Mesenchymal stem cell (in vitro differentiated cells and primary cell): Measurements from ENCODE around the gene CMTM3.

Experiments
- DNase-seq: peaks from one replicate; pipeline ENCODE4 v3.0.0-alpha.2; 2013
- H2AFZ ChIP-seq: one replicate; pipeline ENCODE4 v1.6.1; 2013; ENCODE audit warnings: low read depth, mild to moderate bottlenecking, control low read depth, inconsistent platforms, low read length, moderate library complexity
- H2AK5ac ChIP-seq: 2 replicates; pipeline ENCODE4 v1.6.1; 2013; ENCODE audit warnings: low read length, moderate library complexity, mild to moderate bottlenecking, inconsistent platforms; ENCODE audit not compliant: severe bottlenecking
- H2BK120ac ChIP-seq: one replicate; pipeline ENCODE4 v1.6.1; 2013; ENCODE audit warnings: low read depth, mild to moderate bottlenecking, inconsistent platforms, low read length, moderate library complexity
- H2BK12ac ChIP-seq, 2 experiments: one replicate each; pipeline ENCODE4 v1.6.1; 2013; ENCODE audit warnings: inconsistent platforms in 2 of 2, low read length in 2 of 2, mild to moderate bottlenecking in 2 of 2, moderate library complexity in 2 of 2, control low read depth in 1 of 2
- H2BK15ac ChIP-seq: one replicate; pipeline ENCODE4 v1.6.1; 2013; ENCODE audit warnings: mild to moderate bottlenecking, low read depth, inconsistent platforms; ENCODE audit not compliant: poor library complexity, severe bottlenecking
- H2BK5ac ChIP-seq: 2 replicates; pipeline ENCODE4 v1.6.1; 2013; ENCODE audit warnings: low read depth, mild to moderate bottlenecking, low read length, control low read depth, inconsistent platforms; ENCODE audit not compliant: poor library complexity, severe bottlenecking
- H3K14ac ChIP-seq, 2 experiments: one replicate each; pipeline ENCODE4 v1.6.1; 2013; ENCODE audit warnings: inconsistent platforms in 2 of 2, low read length in 2 of 2, control low read depth in 1 of 2, mild to moderate bottlenecking in 1 of 2, moderate library complexity in 1 of 2
- H3K18ac ChIP-seq, 2 experiments: one replicate each; pipeline ENCODE4 v1.6.1; 2013; ENCODE audit warnings: inconsistent platforms in 2 of 2, low read length in 2 of 2, control low read depth in 1 of 2, low read depth in 1 of 2, mild to moderate bottlenecking in 1 of 2
- H3K23ac ChIP-seq, 2 experiments: one replicate each; pipeline ENCODE4 v1.6.1; 2013; ENCODE audit warnings: inconsistent platforms in 2 of 2, low read length in 2 of 2, mild to moderate bottlenecking in 2 of 2, moderate library complexity in 2 of 2, control low read depth in 1 of 2
- H3K27ac ChIP-seq: 2 replicates; pipeline ENCODE4 v1.5.1; 2013; ENCODE audit warnings: mild to moderate bottlenecking, moderate library complexity, low read length, control low read depth, inconsistent platforms; ENCODE audit not compliant: poor library complexity, severe bottlenecking
- H3K27me3 ChIP-seq, 2 experiments: 2 replicates each; pipeline versions ENCODE4 v1.6.1 to v1.7.0; 2013; ENCODE audit warnings: low read length in 2 of 2, mild to moderate bottlenecking in 2 of 2, moderate library complexity in 2 of 2, control low read depth in 1 of 2, inconsistent platforms in 1 of 2; ENCODE audit not compliant: control insufficient read depth in 1 of 2, insufficient read depth in 1 of 2
- H3K36me3 ChIP-seq, 2 experiments: 2 replicates each; pipeline versions ENCODE4 v1.6.1 to v1.7.0; 2013; ENCODE audit warnings: low read length in 2 of 2, control low read depth in 1 of 2, inconsistent platforms in 1 of 2, low read depth in 1 of 2, mild to moderate bottlenecking in 1 of 2; ENCODE audit not compliant: insufficient read depth in 2 of 2, control insufficient read depth in 1 of 2
- H3K4ac ChIP-seq, 2 experiments: one replicate each; pipeline ENCODE4 v1.6.1; 2013; ENCODE audit warnings: inconsistent platforms in 2 of 2, low read length in 2 of 2, mild to moderate bottlenecking in 2 of 2, moderate library complexity in 2 of 2, control low read depth in 1 of 2, low read depth in 1 of 2
- H3K4me1 ChIP-seq: 2 replicates; pipeline ENCODE4 v1.6.1; 2013; ENCODE audit warnings: low read depth, low read length, control low read depth; ENCODE audit not compliant: control insufficient read depth, insufficient read depth
- H3K4me2 ChIP-seq: 2 replicates; pipeline ENCODE4 v1.6.1; 2013; ENCODE audit warnings: low read length, mild to moderate bottlenecking, inconsistent platforms; ENCODE audit not compliant: poor library complexity, severe bottlenecking
- H3K4me3 ChIP-seq, 2 experiments: 2 replicates each; pipeline versions ENCODE4 v1.5.1 to v1.7.0; 2013; ENCODE audit warnings: low read length in 2 of 2, mild to moderate bottlenecking in 2 of 2, control low read depth in 1 of 2, low read depth in 1 of 2; ENCODE audit not compliant: insufficient read depth in 1 of 2
- H3K79me1 ChIP-seq: replicated peaks from 2 replicates; pipeline ENCODE4 v1.6.1; 2013; ENCODE audit warnings: mild to moderate bottlenecking, control low read depth, low read length, inconsistent platforms; ENCODE audit not compliant: poor library complexity, severe bottlenecking
- H3K9ac ChIP-seq: 2 replicates; pipeline ENCODE4 v1.7.0; 2013; ENCODE audit warnings: mild to moderate bottlenecking, low read length, moderate library complexity
- H3K9me3 ChIP-seq: 2 replicates; pipeline ENCODE4 v1.7.0; 2013; ENCODE audit warnings: mild to moderate bottlenecking, low read length; ENCODE audit not compliant: control insufficient read depth
- H4K8ac ChIP-seq: one replicate; pipeline ENCODE4 v1.6.1; 2013; ENCODE audit warnings: inconsistent platforms, mild to moderate bottlenecking, low read length, moderate library complexity
- H4K91ac ChIP-seq: one replicate; pipeline ENCODE4 v1.6.1; 2013; ENCODE audit warnings: mild to moderate bottlenecking, low read length, inconsistent platforms
- WGBS: methylation state at CpG from one replicate; pipeline ENCODE4 v1.1.7; 2013; ENCODE audit warnings: mixed read lengths; 5-methylcytosine and 5-hydroxymethylcytosine counted together

Gene CMTM3

DNA sequence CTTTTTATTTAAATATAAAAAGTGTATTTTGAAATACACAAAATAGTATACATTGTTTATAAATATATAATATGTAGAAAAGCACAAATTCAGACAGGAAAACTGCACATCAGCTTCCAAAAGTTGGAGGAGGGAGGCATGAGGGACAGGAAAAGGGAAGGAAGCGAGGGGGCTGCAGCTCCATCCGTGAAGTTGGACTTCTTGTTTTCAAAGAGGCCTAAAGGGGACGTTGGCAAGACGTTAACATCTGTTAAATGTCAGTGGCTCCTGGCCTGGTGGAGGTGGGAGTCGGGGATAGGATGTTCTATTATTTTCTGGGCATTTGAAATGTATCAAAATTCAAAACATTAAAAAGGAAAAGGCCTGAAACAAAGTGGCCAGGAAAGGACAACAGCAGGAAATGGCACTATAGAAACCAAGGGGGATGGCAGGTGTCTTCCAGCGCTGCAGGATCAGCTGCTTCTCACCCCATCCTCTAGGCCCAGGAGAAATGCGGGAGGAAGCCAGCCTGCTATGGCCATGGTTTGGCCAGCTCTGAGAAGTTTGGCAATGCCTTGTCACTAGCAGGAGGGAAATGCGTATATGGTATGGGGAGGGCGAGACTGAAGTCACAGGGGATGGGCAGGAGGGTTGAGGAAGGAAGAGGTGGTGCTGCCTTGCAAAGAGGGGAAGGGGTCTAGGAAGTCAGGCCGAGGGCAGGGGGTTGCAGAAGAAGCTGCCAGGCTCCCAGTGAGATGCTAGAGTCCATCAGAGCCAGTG, 18.8 kb upstream of the CMTM3 start:
- Histone ChIP-seq H3K4me2 (no peak overlapping the region), H3K4ac (peak overlapping the region in 1 of 2 experiments; percentile 13), H3K9ac (no peak overlapping the region), H3K18ac (no peak overlapping the region), H3K79me1 (no peaks in the 10 kb centered on the region), H3K27ac (no peak overlapping the region), H3K27me3 (no peaks in the 10 kb centered on the region), H2BK5ac (no peak overlapping the region), H3K4me3 (no peak overlapping the region), H2BK12ac (no peak overlapping the region), H2BK15ac (no peak overlapping the region), H4K8ac (no peak overlapping the region), H2BK120ac (no peak overlapping the region), H3K23ac (no peak overlapping the region), H3K36me3 (no peaks in the 10 kb centered on the region), H4K91ac (no peak overlapping the region), H3K9me3 (no peaks in the 10 kb centered on the region), H2AFZ (no peak overlapping the region), H3K14ac (no peak overlapping the region), H2AK5ac (no peak overlapping the region), H3K4me1 (peaks cover 10% of the 10 kb centered on the region)
- DNase-seq: no peak
- WGBS: 79% methylated on average over 10 of the region's 10 CpGs

GRCh38 chr16:66587881-66588600, 16.5 kb upstream of the CMTM3 start:
- H3K9me3 ChIP-seq: no peaks in the 10 kb centered on the region
- H3K14ac ChIP-seq: no peak overlapping the region
- H3K36me3 ChIP-seq: no peaks in the 10 kb centered on the region
- no peak overlapping the region for H2BK12ac ChIP-seq
- no peak overlapping the region for H3K27ac ChIP-seq
- no peak for DNase-seq
- H4K91ac ChIP-seq: no peak overlapping the region
- no peak overlapping the region for H3K4ac ChIP-seq
- H2AK5ac ChIP-seq: peak overlapping the region; percentile 49
- H2AFZ ChIP-seq: no peak overlapping the region
- peaks cover 0 to 4% of the 10 kb centered on the region in 2 experiments for H3K27me3 ChIP-seq
- no peak overlapping the region for H2BK5ac ChIP-seq
- WGBS: 92% methylated on average over 5 of the region's 7 CpGs
- H3K4me1 ChIP-seq: peaks cover 8% of the 10 kb centered on the region
- H3K79me1 ChIP-seq: no peaks in the 10 kb centered on the region
- peak overlapping the region in 1 of 2 experiments; percentile 36 for H3K4me3 ChIP-seq
- H4K8ac ChIP-seq: no peak overlapping the region
- H3K9ac ChIP-seq: peak overlapping the region; percentile 22
- no peak overlapping the region for H2BK120ac ChIP-seq
- no peak overlapping the region for H3K23ac ChIP-seq
- H2BK15ac ChIP-seq: no peak overlapping the region
- H3K4me2 ChIP-seq: no peak overlapping the region
- H3K18ac ChIP-seq: no peak overlapping the region

DNA sequence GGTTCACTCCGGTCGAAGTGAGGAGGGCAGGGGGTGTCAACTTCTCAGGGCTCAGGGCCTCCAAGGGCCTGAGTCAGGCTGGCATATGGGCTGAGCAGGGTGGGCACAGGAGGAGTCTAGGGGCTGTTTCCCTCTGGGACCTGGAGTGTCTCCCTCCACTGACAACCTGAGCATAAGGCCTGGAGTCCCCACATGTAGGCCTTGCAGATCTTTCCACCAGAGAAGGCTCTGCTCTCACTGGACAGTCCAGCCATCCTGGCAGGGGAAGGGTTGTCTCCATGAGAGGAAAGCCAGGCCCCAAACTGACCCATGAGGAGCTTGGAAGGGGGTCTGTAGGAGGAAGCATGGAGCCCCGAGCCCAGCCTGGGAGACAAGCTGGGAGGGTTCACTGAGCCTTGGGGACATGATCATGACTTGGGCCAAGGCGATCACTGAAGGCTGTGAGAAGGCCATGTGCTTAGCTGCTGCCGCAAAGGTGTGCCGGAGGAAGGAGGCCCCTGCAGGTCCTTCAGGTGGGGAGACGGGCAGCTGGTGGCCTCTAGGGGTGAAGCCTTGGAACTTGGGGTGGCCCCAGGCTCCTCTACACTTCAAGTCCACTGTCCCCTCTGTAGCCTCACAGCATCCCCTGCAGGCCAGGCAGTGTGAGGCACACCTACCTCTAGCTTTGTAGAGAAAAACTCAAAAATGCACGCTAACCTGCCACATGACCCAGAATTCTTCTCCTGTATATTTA, 15.4 kb upstream of the CMTM3 start:
- WGBS: 95% methylated on average over 7 of the region's 8 CpGs
- Histone ChIP-seq H2BK15ac (no peak overlapping the region), H3K18ac (no peak overlapping the region), H3K9ac (no peak overlapping the region), H3K4ac (no peak overlapping the region), H2BK5ac (no peak overlapping the region), H2BK12ac (no peak overlapping the region), H2AK5ac (peak overlapping the region; percentile 8), H2AFZ (no peak overlapping the region), H3K27ac (no peak overlapping the region), H4K91ac (no peak overlapping the region), H3K14ac (no peak overlapping the region), H2BK120ac (no peak overlapping the region), H3K27me3 (peaks cover 0 to 8% of the 10 kb centered on the region in 2 experiments), H4K8ac (no peak overlapping the region), H3K9me3 (no peaks in the 10 kb centered on the region), H3K4me1 (peaks cover 8% of the 10 kb centered on the region), H3K79me1 (no peaks in the 10 kb centered on the region), H3K36me3 (no peaks in the 10 kb centered on the region), H3K23ac (no peak overlapping the region), H3K4me2 (no peak overlapping the region), H3K4me3 (no peak overlapping the region)
- DNase-seq: peak; percentile 20

- no peak overlapping the region for H3K27ac ChIP-seq
- no peak overlapping the region for H3K23ac ChIP-seq
- no peak overlapping the region for H4K91ac ChIP-seq
- WGBS: 79% methylated on average over 8 of the region's 8 CpGs
- H3K4ac ChIP-seq: no peak overlapping the region
- H3K27me3 ChIP-seq: peaks cover 0 to 15% of the 10 kb centered on the region in 2 experiments
- no peak overlapping the region for H3K4me3 ChIP-seq
- H2BK12ac ChIP-seq: no peak overlapping the region
- H2BK15ac ChIP-seq: no peak overlapping the region
- no peak overlapping the region for H3K14ac ChIP-seq
- H4K8ac ChIP-seq: no peak overlapping the region
- no peak overlapping the region for H3K9ac ChIP-seq
- no peaks in the 10 kb centered on the region for H3K36me3 ChIP-seq
- H3K9me3 ChIP-seq: no peaks in the 10 kb centered on the region
- no peaks in the 10 kb centered on the region for H3K79me1 ChIP-seq
- no peak for DNase-seq
- H3K4me2 ChIP-seq: no peak overlapping the region
- no peak overlapping the region for H3K18ac ChIP-seq
- peaks cover 8% of the 10 kb centered on the region for H3K4me1 ChIP-seq
- no peak overlapping the region for H2BK120ac ChIP-seq
- no peak overlapping the region for H2AFZ ChIP-seq
- H2BK5ac ChIP-seq: no peak overlapping the region
- H2AK5ac ChIP-seq: no peak overlapping the region
These were observed 14.2 kb upstream of the CMTM3 start for GRCh38 chr16:66590322-66590721.
